GM18861 (cell line): ENCODE measurements around the gene SAMD14.
A peak's percentile ranks its signal among the peaks of the same experiment; 100 is the strongest.

Experiments used
- ATAC-seq: cut with Tn5 transposase; IDR thresholded peaks from one replicate; pipeline ENCODE4 v1.9.1; 2021; ENCODE audit not compliant: unreplicated experiment

Gene SAMD14

DNA sequence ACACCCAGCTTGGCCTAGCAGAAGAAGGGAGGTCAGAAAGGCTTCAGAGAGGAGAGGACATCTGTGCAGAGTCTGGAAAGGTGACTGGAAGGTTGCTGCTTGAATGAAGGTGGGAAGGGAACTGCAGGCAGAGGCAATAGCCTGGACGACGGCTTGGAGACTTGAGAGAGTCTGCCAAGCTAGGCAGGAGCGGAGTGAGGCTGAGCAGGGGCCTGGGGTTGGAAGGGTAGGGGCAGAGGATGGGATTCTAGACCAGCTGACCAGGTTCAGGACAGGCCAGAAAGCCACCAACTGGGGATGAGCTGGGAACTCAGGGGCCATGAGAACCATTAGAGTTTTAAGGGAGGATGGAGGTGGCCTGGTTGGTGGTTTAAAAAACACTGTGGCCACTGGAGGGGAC, 35.5 kb upstream of the SAMD14 start:
- ATAC-seq, result no peak

DNA sequence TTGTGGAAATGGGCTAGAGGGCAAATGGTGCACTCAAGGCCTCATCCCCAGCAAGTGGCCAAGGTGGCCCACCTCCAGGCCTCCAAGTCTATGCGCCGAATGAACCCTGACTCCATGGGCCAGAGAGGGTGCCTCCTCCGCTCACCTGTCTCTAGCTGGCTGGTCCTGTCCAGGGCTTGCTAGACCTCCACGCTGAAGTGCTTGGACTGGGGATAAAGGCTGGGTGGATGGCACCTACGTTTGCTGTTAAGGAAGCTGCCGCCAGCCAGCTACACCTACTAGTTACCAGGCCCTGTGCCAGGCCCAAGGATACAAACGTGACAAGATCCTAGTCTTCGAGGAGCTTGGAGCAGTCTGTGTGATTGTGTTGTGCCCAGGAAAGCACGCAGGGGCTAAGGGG, 35.1 kb upstream of the SAMD14 start:
- ATAC-seq, result no peak

DNA sequence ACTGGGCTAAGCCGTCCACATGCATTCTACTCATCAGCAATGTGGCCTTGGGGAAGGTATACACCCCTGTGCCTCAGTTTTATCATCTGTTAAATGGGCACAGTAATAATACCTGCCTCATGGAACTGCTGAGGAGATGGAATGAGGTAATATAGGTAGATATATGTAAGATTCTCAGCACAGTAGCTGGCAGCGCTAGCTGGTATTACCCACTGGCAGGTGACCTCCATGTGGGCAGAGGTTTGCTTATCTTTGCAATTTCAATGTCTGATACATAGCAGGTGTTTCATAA, 34.7 kb upstream of the SAMD14 start:
- no peak for ATAC-seq

DNA sequence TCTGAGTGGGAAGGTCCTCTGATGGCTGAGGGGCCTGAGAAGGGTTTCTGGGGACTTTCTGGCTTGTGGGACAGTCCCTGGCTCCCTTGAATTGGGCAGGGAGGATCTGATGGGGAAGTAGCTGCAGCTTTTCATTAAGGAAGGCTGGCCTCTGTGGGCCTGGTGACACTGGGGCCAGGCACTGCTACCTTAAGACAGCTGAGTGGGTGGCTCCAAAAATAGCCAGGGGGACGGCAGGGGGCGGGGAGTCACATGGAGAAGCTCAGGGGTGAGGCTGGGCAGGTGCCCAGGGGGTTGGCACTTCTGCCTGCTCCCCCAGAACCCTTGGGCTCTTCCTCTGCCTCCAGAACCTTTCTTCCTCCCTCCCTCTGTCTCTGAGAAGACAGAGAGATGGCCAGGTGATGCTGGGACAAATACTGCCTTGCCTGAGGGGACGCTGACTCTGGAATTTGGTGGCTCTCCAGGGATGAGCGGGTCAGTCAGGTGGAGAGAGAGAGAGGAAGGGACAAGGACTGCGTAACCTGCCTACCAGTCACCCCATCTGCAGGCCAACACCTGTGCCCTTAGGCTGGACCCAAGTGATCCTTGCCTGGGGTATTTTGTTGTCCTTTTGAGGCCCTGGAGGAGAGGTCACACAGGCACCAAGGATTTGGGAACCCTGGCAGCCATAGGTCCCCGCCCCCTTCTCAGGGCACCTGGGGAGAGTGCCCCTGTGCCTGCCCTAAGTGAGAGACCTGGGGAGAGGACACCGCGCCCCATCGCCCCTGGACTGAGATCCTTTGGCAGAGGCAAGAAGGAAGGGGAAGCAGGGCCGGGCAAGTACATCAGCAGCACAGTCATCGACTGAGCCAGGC, 34.1 kb upstream of the SAMD14 start:
- no peak for ATAC-seq

DNA sequence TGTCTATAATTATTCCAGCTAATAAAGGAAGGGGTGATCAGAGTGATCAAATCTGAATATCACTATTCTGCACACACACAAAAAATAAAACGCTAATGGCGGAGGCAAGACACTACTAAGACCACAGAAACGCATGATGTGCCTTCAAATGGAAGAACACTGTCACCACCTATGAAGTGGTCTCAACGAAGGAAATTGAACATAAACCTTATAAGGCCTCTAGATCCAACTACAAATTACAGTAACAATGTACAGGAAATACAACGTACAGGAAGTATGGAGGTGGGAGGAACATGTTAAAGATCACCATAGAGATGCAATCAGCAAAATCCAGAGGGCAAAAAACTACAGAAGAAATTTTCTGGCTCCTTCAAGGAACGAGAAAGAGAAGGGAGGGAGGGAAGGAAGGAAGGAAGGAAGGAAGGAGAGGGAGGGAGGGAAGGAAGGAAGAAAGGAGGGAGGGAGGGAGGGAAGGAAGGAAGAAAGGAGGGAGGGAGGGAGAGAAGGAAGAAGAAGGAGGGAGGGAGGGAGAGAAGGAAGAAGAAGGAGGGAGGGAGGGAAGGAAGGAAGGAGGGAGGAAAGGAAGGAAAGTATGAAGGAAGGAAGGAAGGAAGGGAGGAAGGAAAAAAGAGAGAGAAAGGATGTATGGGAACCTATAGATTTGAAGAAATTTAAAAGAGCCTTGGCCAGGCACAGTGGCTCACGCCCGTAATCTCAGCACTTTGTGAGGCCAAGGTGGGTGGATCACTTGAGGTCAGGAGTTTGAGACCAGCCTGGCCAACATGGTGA, 32.7 kb upstream of the SAMD14 start:
- no peak for ATAC-seq

DNA sequence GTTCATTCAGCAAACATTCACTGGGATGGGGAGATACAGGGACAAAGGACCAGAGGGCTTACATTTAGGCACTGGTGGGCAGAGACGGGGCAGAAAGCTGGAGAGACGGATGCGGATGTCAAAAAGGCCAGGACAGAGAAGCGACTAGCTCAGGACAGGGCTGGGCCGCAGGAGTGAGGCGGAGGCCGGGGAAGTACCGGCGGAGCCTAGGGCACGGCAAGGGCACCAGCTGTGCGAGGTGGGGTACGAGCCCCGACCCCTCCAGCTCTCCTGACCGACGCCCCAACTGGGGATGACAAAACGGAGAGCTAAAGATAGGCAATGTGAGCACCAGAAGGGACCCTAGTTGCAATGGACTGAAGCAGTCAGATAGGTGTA, 31.9 kb upstream of the SAMD14 start:
- ATAC-seq, result no peak

DNA sequence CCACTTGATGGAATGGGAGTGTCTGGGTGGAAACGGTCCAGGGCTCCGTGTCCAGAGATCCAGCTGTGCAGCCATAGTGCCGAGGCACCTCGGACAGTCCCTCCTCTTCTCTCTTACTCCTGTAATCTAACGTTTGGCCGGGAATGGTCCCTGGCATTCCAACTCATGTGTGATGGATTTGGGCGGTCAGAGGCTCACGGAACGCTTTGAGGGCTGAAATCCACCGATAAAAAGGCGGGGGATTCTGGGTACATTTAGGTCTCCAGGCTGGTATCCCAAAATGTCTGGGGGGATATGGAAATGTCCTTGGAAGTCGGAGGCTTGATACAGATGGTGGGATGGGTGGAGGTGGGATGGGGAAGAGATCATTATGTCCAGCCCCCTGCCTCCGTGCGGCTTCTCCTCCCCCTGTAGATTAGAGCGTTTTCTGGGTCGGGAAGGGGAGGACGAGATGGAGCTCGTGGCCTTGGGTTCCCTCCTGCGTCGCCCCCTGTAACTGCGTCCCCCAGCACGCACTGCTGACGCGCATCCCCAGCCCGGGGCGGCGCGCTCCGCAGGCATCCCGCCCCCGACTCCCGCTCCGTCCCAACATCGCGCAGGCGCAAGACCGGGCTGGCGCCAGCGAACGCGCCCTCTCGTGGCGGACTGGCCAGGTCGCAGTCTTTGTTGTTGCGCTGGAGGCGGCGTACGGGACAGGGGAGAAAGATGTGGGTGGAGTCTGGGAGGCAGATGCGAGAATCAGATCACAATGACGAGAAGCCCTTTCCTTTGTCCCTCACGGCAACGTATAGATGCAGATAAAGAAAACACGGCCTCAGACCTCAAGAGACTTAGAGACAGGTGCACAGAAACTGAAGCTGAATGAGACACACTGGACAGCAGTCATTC, 31.3 kb upstream of the SAMD14 start:
- peak; percentile 70 for ATAC-seq

DNA sequence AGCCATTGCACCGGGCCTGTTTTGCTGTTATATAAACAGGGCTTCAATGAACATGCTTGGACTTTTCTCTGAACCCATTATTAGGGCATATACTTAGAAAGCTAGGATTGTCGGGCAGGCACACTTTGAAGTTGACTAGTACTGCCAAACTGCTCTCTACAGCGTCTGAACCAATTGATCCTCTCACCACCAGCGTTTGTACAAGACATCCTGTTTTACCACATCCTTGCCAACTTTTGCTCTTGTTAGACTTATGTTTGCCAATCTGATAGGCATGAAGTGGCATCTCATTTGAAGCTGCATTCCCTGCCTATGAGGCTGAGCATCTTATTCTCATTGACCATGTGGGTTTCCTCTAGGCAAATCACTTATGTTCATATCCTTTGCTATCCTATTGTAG, 27.9 kb upstream of the SAMD14 start:
- no peak for ATAC-seq

DNA sequence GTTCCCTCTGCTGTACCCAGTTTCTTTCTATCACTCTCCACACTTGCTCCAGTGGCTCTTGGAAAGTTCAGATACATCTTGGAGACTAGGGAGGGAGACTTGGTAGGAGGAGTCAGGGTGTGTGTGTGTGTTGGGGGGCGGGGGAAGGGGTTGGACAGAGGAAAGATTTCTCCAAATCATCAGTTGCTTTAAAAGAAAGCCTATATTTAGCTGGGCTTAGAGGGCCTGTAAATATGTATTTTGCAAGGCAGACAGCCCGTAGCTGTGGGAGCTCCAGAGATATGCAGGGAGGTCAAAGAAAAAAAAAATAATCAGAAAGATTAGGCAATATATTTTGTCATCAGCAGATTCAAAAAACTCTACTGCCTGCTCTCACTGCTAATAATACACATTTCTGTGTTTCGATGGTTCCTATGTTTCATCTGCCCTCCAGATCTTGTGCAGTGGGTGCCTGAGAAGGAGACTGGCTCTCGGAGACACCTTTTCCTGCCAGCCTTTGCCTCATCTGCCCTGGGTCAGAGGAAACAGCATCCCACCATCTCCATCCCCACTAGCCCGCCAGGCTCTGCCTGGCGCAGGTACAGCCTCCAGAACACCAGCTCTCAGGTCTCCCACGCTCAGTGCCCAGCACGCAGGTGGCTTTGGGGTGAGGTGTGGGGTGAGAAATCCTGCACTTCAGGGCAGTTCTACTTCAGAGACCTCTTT, 25.3 kb upstream of the SAMD14 start:
- no peak for ATAC-seq

DNA sequence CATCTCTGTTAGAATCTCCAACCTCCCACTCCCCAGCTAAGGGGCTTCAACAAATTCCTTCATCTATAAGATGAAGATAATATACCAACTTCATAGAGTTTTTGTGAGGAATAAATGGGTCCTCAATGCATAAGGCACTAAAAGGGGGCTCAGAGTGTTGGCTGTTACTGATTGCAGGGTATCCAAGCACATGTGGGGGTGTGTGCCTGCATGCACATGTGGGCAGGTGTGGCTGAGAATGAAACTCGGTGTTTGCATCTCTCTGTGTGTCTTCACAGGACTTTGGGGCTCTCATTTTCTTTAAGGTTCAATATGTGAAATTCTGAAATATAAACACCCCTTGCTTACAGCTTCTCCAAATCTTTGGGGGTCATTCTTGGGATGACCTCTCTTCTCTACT, 24.6 kb upstream of the SAMD14 start:
- no peak for ATAC-seq

DNA sequence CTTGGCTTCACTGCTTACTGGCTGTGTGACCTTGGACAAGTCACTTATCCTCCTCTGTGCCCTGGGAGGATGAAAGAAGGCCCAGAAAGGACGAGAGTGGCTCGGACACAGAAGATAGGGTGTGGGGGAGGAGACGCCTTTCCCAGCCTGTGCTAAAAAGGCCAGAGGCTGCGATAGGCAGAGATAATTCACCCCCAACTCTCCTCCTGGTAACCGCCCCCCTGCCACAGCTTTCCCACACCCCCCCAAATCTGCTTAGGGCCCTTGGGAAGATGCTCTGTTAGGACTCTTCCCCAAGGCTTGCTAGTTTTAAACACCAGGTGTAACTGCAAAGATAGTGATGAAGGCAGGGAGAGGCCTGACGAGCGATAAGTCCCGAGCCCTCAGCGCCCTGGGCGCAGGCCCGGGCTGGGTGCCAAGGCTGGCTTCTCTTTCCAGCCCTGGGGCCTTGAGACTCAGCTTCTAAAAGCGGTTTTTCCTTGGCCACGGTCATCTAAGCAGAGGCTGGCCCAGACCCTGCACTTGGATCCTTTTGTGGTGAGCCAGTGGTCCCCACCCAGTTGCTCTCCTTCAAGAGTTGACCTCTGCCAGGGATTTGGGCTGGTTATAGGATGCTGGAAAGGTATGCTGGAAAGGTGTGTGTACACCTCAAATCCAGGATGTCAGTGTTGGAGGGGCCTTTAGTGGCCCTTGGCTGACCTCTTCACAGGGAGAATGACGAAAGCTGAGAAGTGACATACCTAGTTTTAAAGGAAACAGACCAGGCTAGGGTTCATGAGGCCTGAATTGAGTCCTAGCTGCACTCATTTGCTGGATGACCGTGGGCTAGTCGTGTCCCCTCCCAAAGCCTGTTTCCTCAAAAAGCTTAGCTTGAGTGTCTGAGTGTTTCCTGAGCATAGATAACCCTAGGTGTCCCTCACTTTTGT, 24.0 kb upstream of the SAMD14 start:
- ATAC-seq, result no peak

DNA sequence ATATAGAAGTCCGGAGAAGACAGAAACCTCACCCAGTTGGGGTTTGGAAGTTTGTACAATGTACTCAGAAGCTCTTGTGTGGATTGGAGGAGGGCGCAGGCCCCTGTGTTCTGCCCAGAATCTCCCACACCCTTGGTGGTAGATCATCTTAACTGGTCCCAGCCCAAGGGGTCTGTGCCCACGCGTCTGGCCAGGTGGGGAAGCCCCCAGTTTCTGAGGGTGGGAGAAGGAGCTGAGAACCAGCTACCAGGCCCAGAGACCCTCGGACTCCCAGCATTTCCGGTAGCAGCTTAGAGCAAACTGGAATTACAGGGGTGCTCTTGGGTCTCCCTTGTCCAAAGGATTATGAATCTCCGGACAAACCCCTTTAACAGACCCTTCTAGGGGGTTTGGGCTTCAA, 22.8 kb upstream of the SAMD14 start:
- no peak for ATAC-seq

DNA sequence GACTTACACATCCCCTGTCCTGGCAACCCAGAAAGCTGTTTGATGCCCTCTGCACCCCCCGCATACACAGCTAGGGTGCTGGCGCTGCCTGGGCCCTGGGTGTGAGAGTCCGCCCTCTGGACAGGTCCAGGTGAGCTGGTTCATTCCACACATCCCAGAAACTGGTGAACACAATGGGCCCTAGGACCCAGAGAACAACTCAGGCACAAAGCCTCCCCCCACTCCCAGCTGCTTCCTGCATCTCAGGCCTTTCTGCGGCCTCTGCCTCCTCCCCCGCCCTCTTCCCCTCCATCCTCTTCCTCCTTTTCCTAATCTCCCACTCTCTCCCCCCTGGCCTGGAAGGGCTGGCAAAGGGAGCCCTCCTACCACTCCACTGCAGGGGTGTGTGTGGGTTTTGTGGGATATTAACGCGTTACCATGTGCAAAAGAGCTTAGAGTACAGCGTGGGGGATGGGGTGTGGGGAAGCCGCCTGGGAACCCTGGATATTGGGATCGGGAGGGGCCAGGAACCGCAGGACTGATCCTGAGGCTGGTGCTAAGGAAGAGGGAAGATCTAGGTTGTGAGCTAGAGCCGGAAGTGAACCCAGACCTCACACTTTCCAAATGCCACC, 22.1 kb upstream of the SAMD14 start:
- ATAC-seq, result no peak

DNA sequence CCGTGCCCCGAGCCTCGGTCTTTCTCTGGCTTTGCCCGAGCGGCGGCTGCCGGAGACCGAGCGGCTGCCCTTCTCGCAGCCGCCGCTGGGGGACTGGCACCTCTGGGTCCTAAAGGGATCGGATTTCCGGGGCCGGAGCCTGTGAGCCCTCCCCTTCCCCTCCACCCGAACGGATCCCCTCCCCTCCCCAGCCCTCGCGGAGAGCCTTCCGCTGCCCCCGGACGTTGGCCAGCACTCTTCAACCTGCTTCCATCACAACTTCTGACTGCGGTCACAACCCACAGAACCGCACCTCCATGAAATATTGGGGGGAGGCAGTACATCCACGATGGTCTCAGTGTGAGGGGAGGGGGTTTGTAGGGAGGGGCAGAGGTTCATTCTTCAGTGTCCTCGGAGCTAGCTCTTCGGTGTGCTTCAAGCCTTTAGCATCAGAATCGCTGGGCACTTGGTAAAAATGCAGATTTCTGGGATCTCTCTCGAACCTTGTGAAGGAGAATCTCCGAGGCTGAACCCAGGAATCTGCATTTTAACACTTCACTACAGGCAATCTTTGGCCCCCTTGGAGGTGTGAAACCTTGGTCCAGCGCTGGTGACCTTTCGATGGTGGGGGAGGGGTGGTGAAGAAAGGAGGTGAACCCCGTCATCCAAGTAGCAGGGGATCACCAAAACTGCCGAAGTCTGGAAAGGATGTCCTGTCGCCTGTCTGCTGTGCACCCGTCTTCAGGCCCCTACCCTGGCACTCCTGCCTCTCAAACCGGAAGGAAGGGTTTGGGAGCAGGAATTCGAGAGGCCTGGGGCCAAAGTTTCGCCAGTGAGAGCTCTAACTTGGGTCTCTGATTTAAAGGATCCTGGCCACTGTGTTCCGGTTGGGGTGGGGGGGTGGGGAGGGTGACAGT, 21.3 kb upstream of the SAMD14 start:
- peak; percentile 35 for ATAC-seq

DNA sequence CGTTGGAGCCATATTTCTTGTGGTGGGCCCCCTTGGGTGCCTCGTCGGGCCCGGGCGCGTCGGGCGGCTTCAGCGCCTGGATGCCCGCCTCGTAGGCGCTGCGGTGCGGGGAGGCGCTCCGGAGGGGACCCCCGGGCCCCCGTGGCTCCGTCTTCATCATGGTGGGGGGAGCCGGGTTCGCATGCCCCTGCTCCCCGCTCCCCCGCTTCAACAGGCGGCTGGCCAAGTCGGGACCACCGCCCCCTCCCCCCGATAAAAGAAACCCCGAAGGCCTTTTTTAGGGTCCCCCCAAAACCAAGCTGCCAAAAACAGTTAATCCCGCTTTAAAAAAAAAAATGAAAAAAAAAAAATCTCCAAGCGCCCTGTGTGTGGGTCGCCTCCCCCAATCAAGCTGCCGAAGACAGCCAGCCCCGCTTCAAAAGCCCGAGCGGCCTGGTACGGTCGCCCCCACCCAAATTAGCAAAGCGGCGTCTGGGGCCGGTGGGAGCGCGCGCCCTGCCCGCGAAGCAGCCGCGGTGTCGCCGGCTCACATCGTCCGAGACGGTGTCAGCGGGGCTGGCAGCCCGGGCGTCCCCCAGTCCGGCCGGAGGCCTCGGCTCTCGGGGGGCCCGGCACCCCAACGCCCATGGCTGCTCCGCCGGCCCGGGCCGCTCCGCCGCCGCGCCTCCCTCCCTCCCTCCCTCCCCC, 20.5 kb upstream of the SAMD14 start, which contains the start of gene PPP1R9B:
Gene PPP1R9B (minus strand): TSS at position 324 of the 687 bp plus-strand sequence. CDS start 164 bp downstream, at position 160.
- ATAC-seq, result no peak

DNA sequence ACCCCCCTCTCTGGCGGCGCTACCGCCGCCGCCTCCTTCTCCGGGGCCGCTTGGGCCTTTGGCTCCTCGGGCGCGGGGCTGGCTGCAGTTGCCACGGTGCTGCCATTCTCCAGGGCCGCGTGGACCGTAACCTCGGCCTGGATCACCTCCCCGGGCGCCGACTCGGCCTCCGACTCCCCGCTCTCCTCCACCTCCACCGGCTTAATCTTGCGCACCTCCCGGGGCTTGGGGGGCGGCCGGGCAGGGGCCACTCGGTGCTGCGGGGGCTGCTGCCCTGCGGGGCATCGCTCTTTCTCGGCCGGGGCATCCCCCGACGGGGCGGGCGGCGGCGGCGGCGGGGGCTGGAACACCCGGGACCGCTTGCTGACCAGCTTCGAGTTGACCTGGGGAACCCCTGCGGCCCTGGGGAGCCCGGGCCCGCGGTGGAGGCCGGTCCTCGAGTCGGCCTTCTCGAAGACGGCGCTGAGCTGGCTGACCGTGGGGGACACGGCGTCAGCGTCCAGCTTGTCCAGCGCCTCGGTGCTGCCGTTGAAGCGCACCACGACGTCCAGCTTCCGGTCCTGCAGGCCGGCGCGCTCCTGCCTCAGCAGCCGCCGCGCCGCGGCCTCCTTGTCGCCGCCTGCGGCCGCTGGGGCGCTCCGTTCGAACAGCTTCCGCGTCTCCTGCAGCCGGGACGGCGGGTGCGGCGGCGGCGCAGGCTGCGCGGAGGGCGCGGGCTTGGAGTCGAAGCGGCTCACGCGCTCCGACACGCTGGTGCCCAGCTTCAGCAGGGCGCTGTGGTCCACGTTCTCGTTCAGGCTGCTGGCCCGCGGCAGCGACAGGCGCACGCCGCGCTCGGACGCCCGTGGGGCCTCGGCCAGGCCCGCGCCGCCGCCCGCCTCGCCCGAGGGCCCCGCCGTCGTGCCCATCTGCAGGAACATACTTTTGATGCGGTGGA, 19.7 kb upstream of the SAMD14 start:
- no peak for ATAC-seq

DNA sequence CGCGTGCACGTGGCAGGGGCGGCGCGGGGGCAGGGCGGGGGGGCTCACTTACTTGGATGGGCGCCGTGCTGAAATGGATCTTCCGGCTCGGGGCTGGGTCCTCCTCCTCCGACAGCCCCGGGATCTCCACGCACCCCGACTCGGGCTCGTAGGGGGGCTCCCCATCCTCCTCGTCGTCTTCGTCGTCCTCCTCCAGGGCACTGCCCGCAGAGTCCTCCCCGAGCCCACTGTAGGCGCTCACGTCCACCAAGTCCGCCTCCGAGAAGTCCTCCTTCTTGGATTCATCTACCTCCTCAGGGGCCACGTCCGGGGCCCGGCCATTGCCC, 19.1 kb upstream of the SAMD14 start:
- ATAC-seq, result no peak
